Measurements from ENCODE around the gene PLLP. TPM values are rescaled to one million over a fixed set of nuclear protein-coding genes. Genes with fewer than 3 reads are reported as not detected.

The PLLP gene
- total and polyA plus RNA-seq, 9 of the 15 experiments (the other 6 are each of a cell fraction or from before 2014, with no cell fraction given) = 0.09 to 0.96 (median 0.27) TPM

DNA sequence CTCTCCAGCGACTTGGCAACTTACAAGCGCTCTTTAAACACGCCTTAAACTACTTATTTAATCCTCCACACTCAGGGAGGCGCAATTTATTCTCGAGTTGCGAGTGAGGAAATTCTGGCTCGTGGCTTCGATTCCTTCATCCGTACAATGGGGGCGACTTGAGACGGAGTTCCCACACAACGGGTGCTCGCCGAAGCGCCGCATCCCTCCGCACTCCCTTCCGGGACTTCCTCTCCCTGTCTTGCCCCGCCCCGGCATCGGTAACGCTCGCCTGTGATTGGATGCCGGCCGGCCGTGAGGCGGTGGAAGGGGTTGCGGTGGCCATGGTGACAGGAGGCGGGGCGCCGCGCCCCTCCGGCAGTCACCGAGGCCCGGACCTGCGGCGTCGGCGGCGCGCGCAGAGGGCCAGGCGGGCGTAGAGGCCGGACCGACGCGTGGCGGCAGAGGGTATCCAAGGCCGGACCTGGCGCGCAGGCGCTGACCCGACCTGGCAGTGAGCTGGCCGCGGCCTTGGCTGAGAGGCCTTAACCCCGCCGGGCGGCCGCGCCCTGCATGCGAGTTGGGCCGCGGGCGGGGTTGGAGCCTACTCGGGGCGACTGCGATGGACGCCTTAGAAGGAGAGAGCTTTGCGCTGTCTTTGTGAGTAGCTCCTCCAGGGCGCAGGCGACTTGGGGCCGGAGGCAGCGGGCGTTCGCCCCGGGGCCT, 39.6 kb downstream of the PLLP start, which contains the start of gene ARL2BP (continued):
- no peak for TF ChIP-seq TBL1XR1 (IDR thresholded peaks at IDR 0.05; ENCODE audit: low read length in 2 of 2)
- TF ChIP-seq CHD7 (IDR thresholded peaks at IDR 0.05; ENCODE audit: low read depth, low read length) = no peak
- no peak for TF ChIP-seq CBX8 (IDR thresholded peaks at IDR 0.05; ENCODE audit: borderline replicate concordance, extremely low read depth, low read depth, low read length, poor library complexity, severe bottlenecking)
- no peak for TF ChIP-seq HMG20B (CRISPR knock-in tag; IDR thresholded peaks at IDR 0.05)
- TF ChIP-seq ZNF668 (CRISPR knock-in tag; IDR thresholded peaks at IDR 0.05) = no peak
- no peak for TF ChIP-seq RBM14 (IDR thresholded peaks at IDR 0.05; ENCODE audit: borderline replicate concordance, insufficient read depth, low read depth, low read length)
- TF ChIP-seq TAF7 (tag; IDR thresholded peaks at IDR 0.05) = 0 out of 2 replicates have a peak, but pooled peaks have one; percentile 27
- no peak; the same call in 1 of the 2 replicates for TF ChIP-seq NFRKB (IDR thresholded peaks at IDR 0.05; ENCODE audit: low read depth)
- TF ChIP-seq TCF7 (IDR thresholded peaks at IDR 0.05; ENCODE audit: borderline replicate concordance) = no peak
- TF ChIP-seq, protein P1, sequence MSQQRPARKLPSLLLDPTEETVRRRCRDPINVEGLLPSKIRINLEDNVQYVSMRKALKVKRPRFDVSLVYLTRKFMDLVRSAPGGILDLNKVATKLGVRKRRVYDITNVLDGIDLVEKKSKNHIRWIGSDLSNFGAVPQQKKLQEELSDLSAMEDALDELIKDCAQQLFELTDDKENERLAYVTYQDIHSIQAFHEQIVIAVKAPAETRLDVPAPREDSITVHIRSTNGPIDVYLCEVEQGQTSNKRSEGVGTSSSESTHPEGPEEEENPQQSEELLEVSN (IDR thresholded peaks at IDR 0.05; ENCODE audit: borderline replicate concordance in 1 of 2, extremely low read depth in 1 of 2, insufficient read depth in 1 of 2, insufficient read length in 1 of 2, low read depth in 1 of 2, low read length in 1 of 2, poor library complexity in 1 of 2, severe bottlenecking in 1 of 2) = peak; percentile 62 to 73
- TF ChIP-seq NR3C1 (CRISPR knock-in tag; IDR thresholded peaks at IDR 0.05) = no peak

Data from K562 (cell line).